MCF 10A (cell line): ENCODE data around the gene APBB2. TPM values are rescaled to one million over a fixed set of nuclear protein-coding genes. Genes with fewer than 3 reads are reported as not detected.

Experiments used
- BruUV-seq: library from RNA; stranded (reverse); fragments of 400-500 nt; replicated peaks from 2 replicates; lab custom pipeline; 2021; lab: Mats Ljungman, UMichigan
- CTCF ChIA-PET: fragments of 300-600 bp; sonication (Branson Sonifier 250); formaldehyde crosslinking; extraction: SDS; loops from one replicate; lab custom pipeline; 2021; ENCODE audit warnings: antibody characterized with exemption, inconsistent platforms; lab: Yijun Ruan, JAX
- POLR2A ChIA-PET: fragments of 300-600, 350-650 bp; sonication (Branson Sonifier 250); formaldehyde crosslinking; extraction: SDS; loops from one replicate; lab custom pipeline; 2020; ENCODE audit warnings: antibody characterized with exemption, inconsistent platforms; lab: Yijun Ruan, JAX
- DNase-seq: peaks from one replicate; pipeline ENCODE4 v3.0.0-alpha.2; 2018; ENCODE audit not compliant: unreplicated experiment
- H3K27ac Mint-ChIP-seq: one replicate; pipeline ENCODE4 v1.8.0; 2022; ENCODE audit warnings: mild to moderate bottlenecking, low read depth, mixed read lengths; ENCODE audit not compliant: unreplicated experiment
- H3K27me3 Mint-ChIP-seq: one replicate; pipeline ENCODE4 v1.8.0; 2022; ENCODE audit warnings: mixed read lengths; ENCODE audit not compliant: insufficient read depth, unreplicated experiment
- H3K36me3 Mint-ChIP-seq: one replicate; pipeline ENCODE4 v1.8.0; 2022; ENCODE audit warnings: mild to moderate bottlenecking, moderate library complexity, mixed read lengths; ENCODE audit not compliant: insufficient read depth, unreplicated experiment
- H3K4me1 Mint-ChIP-seq: one replicate; pipeline ENCODE4 v1.8.0; 2022; ENCODE audit warnings: mixed read lengths; ENCODE audit not compliant: insufficient read depth, unreplicated experiment
- H3K4me3 Mint-ChIP-seq: one replicate; pipeline ENCODE4 v1.8.0; 2022; ENCODE audit warnings: mild to moderate bottlenecking, moderate library complexity, mixed read lengths; ENCODE audit not compliant: unreplicated experiment
- H3K9me3 Mint-ChIP-seq: one replicate; pipeline ENCODE4 v1.8.0; 2022; ENCODE audit warnings: mixed read lengths; ENCODE audit not compliant: unreplicated experiment
- CTCF ChIP-seq: fragments of 200-600 bp; IDR thresholded peaks from one replicate; pipeline ENCODE4 v1.8.0; 2022; ENCODE audit warnings: antibody characterized with exemption, mild to moderate bottlenecking; ENCODE audit not compliant: unreplicated experiment
- intact Hi-C: fragments of 100-400 bp; cut with micrococcal nuclease; formaldehyde crosslinking; loops from 2 replicates; pipeline ENCODE4 v1.14.1; 2022
- total RNA-seq: library from RNA; stranded (reverse); gene quantifications from 2 replicates; pipeline ENCODE4 v1.2.3, GENCODE V29; 2022

APBB2 gene
- total RNA-seq, 1 experiment from 2014 or later: 201 TPM

GRCh38 chr4:40946652-40947051 lies 267.7 kb downstream of the APBB2 start:
- no peak overlapping the region for H3K27ac Mint-ChIP-seq
- BruUV-seq: no TSS peak
- H3K4me1 Mint-ChIP-seq: no peaks in the 10 kb centered on the region
- CTCF ChIA-PET: interaction anchor here (0.8 kb wide), 1 partner anchor 8 kb away, joined by 6 read pairs; no protein-coding TSS in a partner anchor
- no peak overlapping the region for H3K4me3 Mint-ChIP-seq
- POLR2A ChIA-PET: interaction anchor here (0.7 kb wide), 1 partner anchor 8 kb away, joined by 3 read pairs; no protein-coding TSS in a partner anchor
- DNase-seq: no peak
- TF ChIP-seq CTCF: no peak
- H3K27me3 Mint-ChIP-seq: no peaks in the 10 kb centered on the region
- H3K9me3 Mint-ChIP-seq: no peaks in the 10 kb centered on the region
- H3K36me3 Mint-ChIP-seq: peaks cover 60% of the 10 kb centered on the region
- intact Hi-C loops: no loop called here

- DNase-seq: no peak
- BruUV-seq: no TSS peak
- no peak for TF ChIP-seq CTCF
- ChIA-PET CTCF (interaction anchor here (0.9 to 1.3 kb wide), 6 partner anchors 12 to 206 kb away, joined by 3 to 6 read pairs (median 4); no protein-coding TSS in a partner anchor), POLR2A (interaction anchor here (0.6 kb wide), 1 partner anchor 236 kb away, joined by 3 read pairs; no protein-coding TSS in a partner anchor)
- H3K27me3 Mint-ChIP-seq: no peaks in the 10 kb centered on the region
- intact Hi-C loops: no loop called here
- H3K36me3 Mint-ChIP-seq: peaks cover 87% of the 10 kb centered on the region
- no peaks in the 10 kb centered on the region for H3K4me1 Mint-ChIP-seq
- no peak overlapping the region for H3K27ac Mint-ChIP-seq
- no peak overlapping the region for H3K4me3 Mint-ChIP-seq
- no peaks in the 10 kb centered on the region for H3K9me3 Mint-ChIP-seq
Observed at GRCh38 chr4:40940756-40941155, 273.6 kb downstream of the APBB2 start.

- POLR2A ChIA-PET: interaction anchor here (0.6 kb wide), 1 partner anchor 236 kb away, joined by 3 read pairs; no protein-coding TSS in a partner anchor
- Mint-ChIP-seq H3K36me3 (peaks cover 89% of the 10 kb centered on the region), H3K4me1 (no peaks in the 10 kb centered on the region), H3K27me3 (no peaks in the 10 kb centered on the region), H3K4me3 (no peak overlapping the region), H3K9me3 (no peaks in the 10 kb centered on the region), H3K27ac (peak overlapping the region; percentile 86)
- no peak for TF ChIP-seq CTCF
- no TSS peak for BruUV-seq
- DNase-seq: no peak
- CTCF ChIA-PET: interaction anchor here (0.7 to 2.8 kb wide), 8 partner anchors 10 to 43 kb away, joined by 3 to 14 read pairs (median 4); no protein-coding TSS in a partner anchor
- intact Hi-C loops: no loop called here
Observed at GRCh38 chr4:40940317-40940741, 274.0 kb downstream of the APBB2 start.

- CTCF ChIA-PET: interaction anchor here (0.7 to 2.8 kb wide), 6 partner anchors 10 to 43 kb away, joined by 3 to 14 read pairs (median 4); no protein-coding TSS in a partner anchor
- no peak for DNase-seq
- Mint-ChIP-seq H3K4me1 (no peaks in the 10 kb centered on the region), H3K27ac (peak overlapping the region; percentile 86), H3K36me3 (peaks cover 89% of the 10 kb centered on the region), H3K27me3 (no peaks in the 10 kb centered on the region), H3K4me3 (no peak overlapping the region), H3K9me3 (no peaks in the 10 kb centered on the region)
- POLR2A ChIA-PET: no interaction called here
- no peak for TF ChIP-seq CTCF
- no TSS peak for BruUV-seq
- intact Hi-C loops: no loop called here
Observed at GRCh38 chr4:40939856-40940255, 274.5 kb downstream of the APBB2 start.
